HG02870 (cell line): ENCODE measurements around the gene KPNA6.
"Not testable (repeated sequence)": the region's sequence is repeated elsewhere in the genome, so short reads cannot be mapped to it uniquely, and the experiment has no call there.

Experiments used
- ATAC-seq: cut with Tn5 transposase; IDR thresholded peaks from one replicate; pipeline ENCODE4 v1.9.1; 2021; ENCODE audit warnings: mild to moderate bottlenecking, moderate library complexity; ENCODE audit not compliant: unreplicated experiment

The KPNA6 gene

GRCh38 chr1:32107742-32108661 lies at the start of gene KPNA6:
Gene KPNA6 (plus strand): TSS chr1:32108056. CDS start chr1:32108131, 75 bp downstream.
- no peak for ATAC-seq

- no peak for ATAC-seq
Measured at GRCh38 chr1:32060914-32061313, 46.9 kb upstream of the KPNA6 start.

GRCh38 chr1:32062867-32063230 lies 45.0 kb upstream of the KPNA6 start:
- ATAC-seq = no peak

GRCh38 chr1:32063261-32063681 lies 44.6 kb upstream of the KPNA6 start:
- ATAC-seq = no peak

DNA sequence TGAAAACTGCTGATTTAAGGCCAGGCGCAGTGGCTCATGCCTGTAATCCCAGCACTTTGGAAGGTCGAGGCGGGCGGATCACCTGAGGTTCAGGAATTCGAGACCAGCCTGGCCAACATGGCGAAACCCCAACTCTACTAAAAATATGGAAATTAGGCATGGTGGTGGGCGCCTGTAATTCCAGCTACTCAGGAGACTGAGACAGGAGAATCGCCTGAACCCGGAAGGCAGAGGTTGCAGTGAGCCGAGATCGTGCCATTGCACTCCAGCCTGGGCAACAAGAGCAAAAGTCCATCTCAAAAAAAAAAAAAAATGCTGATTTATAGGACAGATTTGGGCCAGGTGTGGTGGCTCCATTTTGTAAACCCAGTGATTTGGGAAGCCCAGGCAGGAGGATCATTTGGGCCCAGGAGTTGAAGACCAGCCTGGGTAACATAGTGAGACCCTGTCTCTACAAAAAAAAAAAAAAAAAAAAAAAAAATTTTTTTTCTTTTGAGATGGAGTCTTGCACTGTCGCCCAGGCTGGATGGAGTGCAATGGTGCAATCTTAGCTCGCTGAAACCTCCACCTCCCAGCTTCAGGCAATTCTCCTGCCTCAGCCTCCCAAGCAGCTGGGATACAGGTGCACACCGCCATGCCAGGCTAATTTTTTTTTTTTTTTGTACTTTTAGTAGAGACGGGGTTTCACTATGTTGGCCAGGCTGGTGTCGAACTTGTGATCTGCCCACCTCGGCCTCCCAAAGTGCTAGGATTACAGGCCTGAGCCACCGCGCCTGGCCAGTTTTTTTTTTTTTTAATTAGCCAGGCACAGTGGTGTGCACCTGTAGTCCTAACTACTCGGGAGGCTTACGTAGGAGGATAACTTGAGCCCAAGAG lies 42.0 kb upstream of the KPNA6 start:
- ATAC-seq = not testable (repeated sequence)

GRCh38 chr1:32066489-32066873 lies 41.4 kb upstream of the KPNA6 start:
- ATAC-seq = no peak

- ATAC-seq = no peak
Measured at GRCh38 chr1:32068957-32069588, 38.8 kb upstream of the KPNA6 start.

GRCh38 chr1:32071758-32072621 lies 35.9 kb upstream of the KPNA6 start:
- ATAC-seq = no peak

DNA sequence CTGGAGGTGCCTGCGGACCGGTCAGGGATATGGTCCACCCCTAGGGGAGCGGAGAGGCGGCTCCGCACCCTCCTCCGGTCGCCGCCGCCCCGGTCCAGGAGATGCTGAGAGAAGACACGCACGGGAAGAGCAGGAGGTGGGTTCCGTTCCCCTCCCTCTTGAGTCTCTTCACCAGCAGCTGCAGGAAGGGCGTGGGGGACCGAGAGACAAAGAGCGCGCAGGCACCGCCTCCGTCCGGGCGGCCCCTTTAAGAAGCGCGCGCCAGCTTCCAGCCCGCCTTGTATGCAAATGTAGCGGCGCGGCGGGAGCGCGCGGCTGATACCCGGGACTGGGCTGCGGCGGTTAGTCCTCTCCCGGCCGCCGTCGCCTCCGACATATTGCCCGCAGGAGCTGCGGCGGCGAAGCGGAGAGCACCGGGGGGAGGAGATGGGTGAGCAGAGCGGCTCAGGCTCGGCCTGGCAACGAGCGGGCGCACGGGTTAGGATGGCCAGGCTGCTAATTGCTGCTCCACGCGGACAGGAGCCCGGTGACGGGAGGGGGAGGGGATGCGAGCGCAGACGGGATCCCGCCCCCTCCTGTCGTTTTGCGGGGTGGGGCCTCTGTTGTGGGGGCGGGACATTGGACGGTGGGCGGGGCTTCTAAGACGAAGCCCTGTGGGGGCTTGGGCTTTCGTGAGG lies 35.1 kb upstream of the KPNA6 start, which contains the start of gene TMEM39B:
Gene TMEM39B, plus strand, starts transcription at position 318 of the 677 bp plus-strand sequence. Its CDS starts 109 bp downstream, at position 427.
- ATAC-seq = peak; percentile 79

- no peak for ATAC-seq
Measured at GRCh38 chr1:32073299-32074229, 34.3 kb upstream of the KPNA6 start.

- no peak for ATAC-seq
Measured at GRCh38 chr1:32074841-32075240, 33.0 kb upstream of the KPNA6 start.

GRCh38 chr1:32077451-32077850 lies 30.4 kb upstream of the KPNA6 start:
- ATAC-seq = no peak

DNA sequence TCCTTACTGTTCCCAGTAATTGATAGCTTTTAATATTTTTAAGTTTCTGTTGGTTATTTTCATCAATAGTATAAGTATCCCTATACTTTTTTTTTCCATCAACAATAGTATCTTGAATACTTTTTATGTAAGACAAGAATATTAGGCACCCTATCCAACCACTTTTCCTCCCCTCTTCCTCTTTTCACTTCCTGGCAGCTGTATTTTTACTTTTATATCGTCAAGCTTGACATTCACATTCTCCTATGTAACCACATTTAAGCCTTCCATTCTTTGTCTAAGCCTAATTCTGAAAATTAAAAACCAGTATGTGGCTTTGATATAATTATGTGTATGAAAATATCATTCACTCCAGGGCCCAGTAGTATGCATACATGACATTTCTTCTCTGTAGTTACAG lies 25.8 kb upstream of the KPNA6 start:
- ATAC-seq = no peak

GRCh38 chr1:32086381-32086780 lies 21.5 kb upstream of the KPNA6 start:
- not testable (repeated sequence) for ATAC-seq

- ATAC-seq = no peak
Measured at GRCh38 chr1:32091176-32091575, 16.7 kb upstream of the KPNA6 start.

GRCh38 chr1:32091591-32091990 lies 16.3 kb upstream of the KPNA6 start:
- no peak for ATAC-seq

DNA sequence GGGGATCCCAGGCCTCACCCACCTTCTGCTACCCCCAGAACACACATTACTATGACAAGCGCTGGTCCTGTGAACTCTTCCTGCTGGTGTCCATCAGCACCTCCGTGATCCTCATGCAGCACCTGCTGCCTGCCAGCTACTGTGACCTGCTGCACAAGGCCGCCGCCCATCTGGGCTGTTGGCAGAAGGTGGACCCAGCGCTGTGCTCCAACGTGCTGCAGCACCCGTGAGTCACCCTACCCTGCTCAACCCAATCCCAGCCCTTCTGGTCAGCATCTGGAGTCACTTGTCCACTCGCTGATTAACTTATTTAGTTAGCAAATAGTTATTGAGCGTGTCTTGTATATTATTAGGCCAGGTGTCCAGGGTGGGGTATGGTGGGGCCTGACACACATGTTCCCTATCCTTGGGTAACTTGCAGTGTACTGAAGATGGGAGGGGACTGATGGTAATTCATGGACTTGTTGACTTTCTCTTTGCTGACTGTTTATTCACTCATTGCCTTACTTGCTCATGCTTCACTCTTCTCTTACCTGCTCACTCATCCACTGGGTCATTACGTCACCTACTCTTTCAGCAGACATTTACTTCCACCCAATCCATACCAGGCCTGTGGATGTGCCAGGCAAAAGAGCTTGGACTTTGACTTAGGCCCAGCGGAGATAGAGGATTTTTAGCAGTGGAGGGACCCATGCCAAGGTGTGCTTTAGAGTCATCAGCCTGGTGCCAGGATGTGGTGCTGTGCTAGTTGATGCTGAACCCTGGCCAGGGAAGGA lies 12.9 kb upstream of the KPNA6 start:
- ATAC-seq = no peak

DNA sequence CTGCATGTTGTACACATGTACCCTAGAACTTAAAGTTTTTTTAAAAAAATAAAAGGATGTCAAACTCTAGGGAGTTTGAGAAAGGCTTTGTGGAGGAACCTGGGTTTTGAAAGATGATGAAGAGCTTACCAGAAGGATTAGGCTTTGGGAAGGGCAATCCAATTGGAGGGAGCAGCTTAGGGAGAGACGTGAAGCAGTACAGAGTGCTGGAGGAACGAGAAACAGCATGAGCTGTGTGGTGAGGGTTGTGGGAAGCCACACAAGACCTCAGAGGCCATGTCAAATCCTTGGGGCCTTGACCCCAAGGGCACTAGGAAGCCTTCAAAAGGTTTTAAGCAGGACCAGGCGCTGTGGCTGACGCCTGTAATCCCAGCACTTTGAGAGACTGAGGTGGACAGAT lies 8.4 kb upstream of the KPNA6 start:
- ATAC-seq = no peak
